Activated CD8-positive, alpha-beta memory T cell treated with anti-CD3 and anti-CD28 coated beads, Interleukin-2, amount 10 ng/mL, durations not matched to agents 7 days and 5 days (primary cell): ENCODE results near the gene PHF2. TPM values are rescaled to one million over a fixed set of nuclear protein-coding genes. Genes with fewer than 3 reads are reported as not detected.

Experiments used
- ATAC-seq: fragments of 150-1000 bp; cut with Tn5 transposase; one replicate; pipeline ENCODE4 v1.10.0; 2021; ENCODE audit warnings: moderate library complexity
- CTCF ChIA-PET: fragments of 350-600 bp; sonication (Branson Sonifier 250); formaldehyde crosslinking; loops from one replicate; lab custom pipeline; 2021; ENCODE audit warnings: antibody characterized with exemption; lab: Charles Lee
- DNase-seq: peaks from one replicate; pipeline ENCODE4 v3.0.0-alpha.2; 2020
- H3K27ac Mint-ChIP-seq: one replicate; pipeline ENCODE4 v1.8.0; 2021; ENCODE audit warnings: mild to moderate bottlenecking, mixed read lengths
- H3K27me3 Mint-ChIP-seq: one replicate; pipeline ENCODE4 v1.8.0; 2021; ENCODE audit warnings: mixed read lengths
- H3K36me3 Mint-ChIP-seq: one replicate; pipeline ENCODE4 v1.8.0; 2021; ENCODE audit warnings: mild to moderate bottlenecking, mixed read lengths
- H3K4me1 Mint-ChIP-seq: one replicate; pipeline ENCODE4 v1.8.0; 2021; ENCODE audit warnings: mixed read lengths
- H3K4me3 Mint-ChIP-seq: one replicate; pipeline ENCODE4 v1.8.0; 2021; ENCODE audit warnings: mild to moderate bottlenecking, moderate library complexity, mixed read lengths
- H3K9me3 Mint-ChIP-seq: one replicate; pipeline ENCODE4 v1.8.0; 2022; ENCODE audit warnings: low read depth, mixed read lengths
- total RNA-seq, 2 experiments: library from RNA; stranded (reverse); gene quantifications; one replicate each; pipeline ENCODE4 v1.2.3, GENCODE V29; 2021

PHF2 gene
- total RNA-seq, 2 experiments from 2014 or later: 25.1 to 26.3 TPM

DNA sequence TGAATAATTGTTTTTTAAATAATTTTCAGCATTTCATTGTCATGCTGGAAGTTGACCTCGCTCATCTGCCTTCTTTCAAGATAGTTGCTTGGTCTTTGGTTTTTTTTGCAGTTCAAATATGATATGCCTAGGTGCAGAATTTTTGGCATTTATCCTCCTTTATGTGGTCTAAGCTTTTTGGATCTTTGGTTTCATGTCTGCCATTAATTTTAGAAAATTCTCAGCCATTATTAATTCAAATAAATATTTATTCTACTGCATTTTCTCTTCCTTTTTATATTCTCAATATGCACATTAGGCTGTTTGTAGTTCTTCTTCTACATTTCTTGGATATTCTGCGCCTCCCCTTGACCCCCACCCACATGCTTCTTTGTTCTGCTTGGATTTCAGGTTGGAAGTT is 63.6 kb downstream of the PHF2 start:
- ATAC-seq (no peak), DNase-seq (no peak)
- H3K36me3 Mint-ChIP-seq: peaks cover 43% of the 10 kb centered on the region
- no peak overlapping the region for H3K27ac Mint-ChIP-seq
- H3K27me3 Mint-ChIP-seq: no peaks in the 10 kb centered on the region
- H3K9me3 Mint-ChIP-seq: no peaks in the 10 kb centered on the region
- CTCF ChIA-PET: no interaction called here
- H3K4me1 Mint-ChIP-seq: no peaks in the 10 kb centered on the region
- H3K4me3 Mint-ChIP-seq: no peak overlapping the region

DNA sequence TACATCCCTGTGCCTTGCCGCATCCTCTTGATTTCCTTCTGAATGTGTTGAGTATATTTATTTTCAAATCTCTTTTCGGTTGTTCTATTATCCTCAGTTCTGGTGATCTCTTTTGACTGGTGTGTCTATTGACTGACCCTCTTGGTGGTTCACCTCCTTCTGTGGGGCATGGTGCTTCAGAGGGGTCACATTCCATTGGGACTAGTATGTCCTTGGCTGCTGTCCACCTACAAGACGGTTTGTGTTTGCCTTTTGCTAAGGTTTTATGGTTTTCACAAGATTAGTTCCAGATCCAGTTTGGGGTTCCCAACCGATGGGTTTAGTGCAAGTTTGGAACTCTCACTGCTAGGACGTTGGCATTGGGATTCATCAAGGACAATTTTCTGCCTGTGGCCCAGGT is 66.6 kb downstream of the PHF2 start:
- no peaks in the 10 kb centered on the region for H3K4me1 Mint-ChIP-seq
- no peak overlapping the region for H3K4me3 Mint-ChIP-seq
- no peaks in the 10 kb centered on the region for H3K27me3 Mint-ChIP-seq
- ATAC-seq (no peak), DNase-seq (no peak)
- CTCF ChIA-PET: no interaction called here
- H3K36me3 Mint-ChIP-seq: peaks cover 23% of the 10 kb centered on the region
- no peak overlapping the region for H3K27ac Mint-ChIP-seq
- no peaks in the 10 kb centered on the region for H3K9me3 Mint-ChIP-seq

DNA sequence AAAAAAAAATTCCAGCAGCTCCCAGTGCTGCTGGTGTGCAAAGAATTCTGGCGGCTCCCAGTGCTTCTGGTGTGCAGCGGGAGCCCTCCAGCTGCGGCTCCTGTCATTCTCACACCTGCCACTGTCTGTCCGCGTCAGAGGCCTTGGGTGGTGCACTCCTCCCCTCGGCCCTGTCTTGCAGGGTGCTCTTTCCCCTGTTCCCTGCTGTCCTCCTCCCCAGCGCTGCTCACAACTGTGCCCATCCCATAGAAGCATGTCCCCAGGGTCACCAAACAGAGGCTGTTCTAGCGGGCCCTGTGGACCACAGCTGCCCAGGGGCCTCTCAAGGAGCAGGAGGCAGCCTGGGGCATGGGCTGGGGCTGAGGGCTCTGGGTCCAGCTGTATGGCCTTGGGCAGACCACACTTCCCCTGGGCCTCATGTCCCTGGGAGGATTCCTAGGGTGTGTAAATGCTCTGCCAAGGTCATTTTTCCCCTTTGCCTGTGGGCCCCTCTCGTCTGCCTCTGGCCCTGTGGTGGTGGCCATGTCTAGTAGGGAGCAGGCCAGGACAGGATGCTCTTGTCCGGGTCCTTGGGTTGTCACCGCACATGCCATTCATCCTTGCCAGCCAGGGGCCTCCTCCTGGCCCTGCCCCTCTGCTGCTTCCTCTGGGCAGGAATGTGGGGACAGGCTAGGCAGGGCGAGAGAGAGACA is 68.2 kb downstream of the PHF2 start:
- Mint-ChIP-seq H3K27ac (no peak overlapping the region), H3K4me3 (no peak overlapping the region), H3K9me3 (no peaks in the 10 kb centered on the region), H3K27me3 (no peaks in the 10 kb centered on the region), H3K36me3 (peaks cover 11% of the 10 kb centered on the region), H3K4me1 (no peaks in the 10 kb centered on the region)
- CTCF ChIA-PET: no interaction called here
- DNase-seq (peak; percentile 15), ATAC-seq (no peak)

DNA sequence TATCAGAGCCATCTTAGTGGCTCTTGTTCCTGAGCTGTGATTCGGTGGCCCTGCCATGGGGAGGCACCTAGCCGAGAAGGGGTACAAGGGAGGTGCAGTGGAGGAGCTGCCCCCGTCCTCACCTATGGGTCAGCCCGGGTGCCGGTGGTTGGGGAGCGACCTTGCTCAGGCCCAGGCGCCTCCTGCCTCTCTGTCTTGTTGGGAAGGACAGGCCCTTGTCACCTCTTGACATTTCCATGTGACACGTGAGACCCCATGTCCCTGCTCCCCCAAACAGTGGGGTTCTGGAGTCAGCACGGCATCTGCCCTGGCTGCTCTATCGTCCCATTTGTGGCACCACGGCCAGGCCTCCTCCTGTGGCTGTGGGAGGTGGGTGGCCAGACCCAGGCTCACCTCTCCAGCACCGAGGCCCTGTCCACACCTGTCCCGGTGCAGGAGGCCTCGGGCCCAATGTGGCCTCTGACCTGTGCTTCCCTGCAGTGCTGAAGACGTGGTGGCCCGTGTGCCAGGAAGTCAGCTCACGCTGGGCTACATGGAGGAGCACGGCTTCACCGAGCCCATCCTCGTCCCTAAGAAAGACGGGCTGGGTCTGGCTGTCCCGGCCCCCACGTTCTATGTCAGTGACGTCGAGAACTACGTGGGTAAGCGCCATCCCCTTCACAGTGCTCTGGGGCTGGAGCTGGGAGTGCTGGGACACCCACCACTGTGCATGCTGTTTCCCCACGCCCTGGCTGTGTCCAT is 68.9 kb downstream of the PHF2 start:
- CTCF ChIA-PET: no interaction called here
- DNase-seq (peak; percentile 30), ATAC-seq (no peak)
- no peaks in the 10 kb centered on the region for H3K4me1 Mint-ChIP-seq
- H3K27ac Mint-ChIP-seq: no peak overlapping the region
- H3K36me3 Mint-ChIP-seq: peaks cover 7% of the 10 kb centered on the region
- H3K4me3 Mint-ChIP-seq: no peak overlapping the region
- H3K27me3 Mint-ChIP-seq: no peaks in the 10 kb centered on the region
- no peaks in the 10 kb centered on the region for H3K9me3 Mint-ChIP-seq

DNA sequence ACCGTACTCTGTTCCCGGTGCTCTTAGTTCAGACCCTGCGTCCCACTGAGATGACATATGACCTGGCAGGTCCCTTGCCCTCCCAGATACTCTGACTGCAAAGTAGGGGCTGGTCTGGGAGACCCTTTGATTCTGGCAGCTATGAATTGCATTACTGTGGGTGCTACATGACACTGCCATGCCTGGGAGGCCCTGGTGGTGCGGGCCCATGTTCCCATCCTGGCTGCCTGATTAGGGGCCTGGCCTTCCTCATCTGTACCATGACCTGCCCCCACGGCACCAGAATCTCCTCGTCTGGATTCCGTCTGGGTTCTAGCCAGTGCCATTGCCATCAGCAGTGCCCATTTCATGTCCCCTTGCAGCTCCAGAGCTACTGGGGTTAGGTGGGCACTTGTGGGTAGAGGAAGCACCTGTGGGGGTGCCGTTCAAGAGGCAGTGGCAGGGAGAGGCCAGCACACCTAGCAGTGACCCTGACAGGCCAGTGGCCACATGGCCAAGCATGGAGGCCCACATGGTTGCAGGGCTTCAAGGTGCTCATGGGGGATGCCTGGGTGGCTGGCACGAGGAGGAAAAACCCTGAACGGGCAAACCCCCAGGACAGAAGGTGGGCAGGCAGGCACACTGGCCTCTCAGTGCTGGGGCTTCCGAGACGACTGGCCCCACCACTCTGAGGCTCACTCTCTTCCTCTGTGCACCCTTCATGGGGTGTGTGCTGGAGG is 69.7 kb downstream of the PHF2 start:
- Mint-ChIP-seq H3K9me3 (no peaks in the 10 kb centered on the region), H3K27me3 (no peaks in the 10 kb centered on the region), H3K36me3 (peaks cover 2% of the 10 kb centered on the region), H3K4me3 (no peak overlapping the region), H3K27ac (no peak overlapping the region), H3K4me1 (no peaks in the 10 kb centered on the region)
- DNase-seq (peak; percentile 38), ATAC-seq (no peak)
- CTCF ChIA-PET: no interaction called here

DNA sequence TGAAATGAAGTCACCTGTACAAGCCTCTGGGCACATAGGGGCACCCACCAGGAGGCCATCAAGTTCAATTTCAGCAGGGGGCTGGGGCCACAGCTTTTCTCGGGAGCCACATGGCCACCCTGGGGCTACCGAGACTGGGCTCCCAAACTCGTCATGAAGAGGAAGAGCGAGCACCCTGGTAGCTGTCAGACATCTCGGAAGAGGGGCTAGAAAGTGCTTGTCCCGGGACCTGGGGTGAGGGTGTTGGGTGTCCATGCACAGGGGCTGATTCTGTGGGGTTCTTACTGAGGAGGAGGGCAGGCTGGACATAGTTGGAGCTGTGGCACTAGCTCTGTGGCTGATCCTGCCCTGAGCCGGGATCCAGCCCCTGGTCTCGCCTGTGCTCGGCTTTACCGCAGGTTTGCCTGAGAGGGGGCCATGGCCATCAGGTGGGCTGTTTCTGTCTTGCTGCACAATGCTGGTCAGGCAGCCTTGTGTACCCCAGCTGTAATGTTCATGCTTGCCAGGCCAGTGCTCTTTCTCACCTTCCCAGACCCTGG is 70.3 kb downstream of the PHF2 start:
- Mint-ChIP-seq H3K9me3 (no peaks in the 10 kb centered on the region), H3K27ac (no peak overlapping the region), H3K36me3 (peaks cover 2% of the 10 kb centered on the region), H3K27me3 (no peaks in the 10 kb centered on the region), H3K4me3 (no peak overlapping the region), H3K4me1 (no peaks in the 10 kb centered on the region)
- DNase-seq (no peak), ATAC-seq (no peak)
- CTCF ChIA-PET: no interaction called here

DNA sequence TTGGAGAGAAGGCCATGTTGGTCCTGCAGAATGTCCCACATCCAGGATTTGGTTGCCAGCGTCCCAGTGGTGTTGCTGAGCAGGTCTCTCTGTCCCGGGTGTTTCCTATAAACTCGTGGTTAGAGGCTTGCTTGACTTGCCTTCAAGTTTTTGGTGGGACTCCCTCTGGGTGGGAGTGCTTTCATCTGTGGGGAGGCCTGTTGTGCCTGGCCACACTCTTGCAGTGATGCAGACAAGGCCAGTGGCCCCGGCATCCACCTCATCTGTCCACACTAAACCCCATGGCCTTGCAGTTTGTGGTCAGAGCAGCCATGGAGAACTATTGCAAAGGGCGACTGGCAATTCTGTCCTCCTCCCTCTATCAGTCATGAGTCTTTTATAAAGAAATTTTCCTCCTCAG is 71.8 kb downstream of the PHF2 start:
- H3K4me1 Mint-ChIP-seq: no peaks in the 10 kb centered on the region
- no peak for DNase-seq
- CTCF ChIA-PET: no interaction called here
- ATAC-seq: no peak
- no peaks in the 10 kb centered on the region for H3K9me3 Mint-ChIP-seq
- H3K36me3 Mint-ChIP-seq: no peaks in the 10 kb centered on the region
- H3K27me3 Mint-ChIP-seq: no peaks in the 10 kb centered on the region
- no peak overlapping the region for H3K4me3 Mint-ChIP-seq
- H3K27ac Mint-ChIP-seq: no peak overlapping the region

DNA sequence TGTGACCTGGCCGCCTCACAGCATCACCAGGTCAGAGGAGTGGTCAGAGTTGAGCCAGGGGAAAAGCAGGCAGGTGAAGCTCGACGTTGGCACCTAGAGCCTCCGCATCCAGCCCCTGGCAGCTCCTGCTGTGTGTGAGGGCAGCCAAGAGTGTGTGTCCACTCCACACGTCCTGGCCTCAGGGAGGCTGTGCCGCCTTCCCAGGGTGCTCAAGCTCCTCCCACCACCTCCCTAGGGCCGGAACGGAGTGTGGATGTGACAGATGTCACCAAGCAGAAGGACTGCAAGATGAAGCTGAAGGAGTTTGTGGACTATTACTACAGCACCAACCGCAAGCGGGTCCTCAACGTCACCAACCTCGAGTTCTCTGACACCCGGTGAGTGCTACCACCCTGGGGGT is 72.5 kb downstream of the PHF2 start:
- Mint-ChIP-seq H3K27me3 (no peaks in the 10 kb centered on the region), H3K9me3 (no peaks in the 10 kb centered on the region), H3K4me3 (no peak overlapping the region), H3K36me3 (no peaks in the 10 kb centered on the region), H3K27ac (no peak overlapping the region), H3K4me1 (no peaks in the 10 kb centered on the region)
- CTCF ChIA-PET: no interaction called here
- ATAC-seq (no peak), DNase-seq (peak; percentile 35)

DNA sequence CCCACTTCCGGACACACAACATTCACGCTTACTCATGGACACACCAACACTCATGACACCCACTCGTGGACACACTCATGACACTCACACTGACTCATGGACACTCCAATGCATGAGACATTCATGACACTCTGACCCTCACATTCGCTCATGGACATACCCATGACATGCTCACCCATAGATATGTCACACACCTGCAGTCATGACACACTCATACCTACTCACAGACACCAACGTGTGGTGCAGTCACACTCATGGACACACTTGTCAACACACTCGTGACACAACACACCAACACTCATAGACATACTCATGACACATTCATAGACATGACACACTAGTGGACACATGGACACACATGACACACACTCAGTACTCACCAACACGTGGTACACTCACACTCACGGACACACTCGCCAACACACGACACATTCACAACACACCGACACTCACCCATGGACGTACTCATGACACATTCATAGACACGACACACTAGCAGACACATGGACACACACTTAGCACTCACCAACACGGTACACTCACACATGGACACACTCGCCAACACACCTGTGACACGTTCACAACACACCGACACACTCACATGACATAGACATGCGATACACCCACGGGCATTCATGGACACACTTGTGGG is 73.4 kb downstream of the PHF2 start:
- Mint-ChIP-seq H3K4me1 (no peaks in the 10 kb centered on the region), H3K9me3 (no peaks in the 10 kb centered on the region), H3K4me3 (no peak overlapping the region), H3K36me3 (no peaks in the 10 kb centered on the region), H3K27me3 (no peaks in the 10 kb centered on the region), H3K27ac (no peak overlapping the region)
- DNase-seq: peak; percentile 35
- ATAC-seq: no peak
- CTCF ChIA-PET: no interaction called here

DNA sequence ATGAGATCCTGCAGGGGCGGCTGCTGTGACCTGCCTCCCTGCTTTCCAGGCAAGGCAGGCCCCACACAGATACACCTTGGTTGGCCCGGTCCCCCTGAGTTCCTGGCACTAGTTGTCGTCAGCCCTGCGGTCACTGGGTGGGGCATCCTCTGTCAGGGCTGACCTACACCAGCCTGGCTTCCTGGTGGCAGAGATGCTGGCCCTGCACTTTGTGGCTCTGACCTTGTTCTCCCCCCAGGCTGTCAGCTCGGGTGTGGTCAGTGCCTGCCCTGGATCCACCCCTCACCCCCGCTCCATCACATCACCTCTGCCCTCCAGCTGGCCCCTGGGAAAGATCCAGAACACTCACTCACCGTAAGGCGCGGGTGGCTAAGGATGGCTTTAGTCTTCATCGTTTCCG is 74.1 kb downstream of the PHF2 start:
- H3K27ac Mint-ChIP-seq: no peak overlapping the region
- no peaks in the 10 kb centered on the region for H3K36me3 Mint-ChIP-seq
- CTCF ChIA-PET: no interaction called here
- no peak overlapping the region for H3K4me3 Mint-ChIP-seq
- DNase-seq (peak; percentile 23), ATAC-seq (no peak)
- no peaks in the 10 kb centered on the region for H3K4me1 Mint-ChIP-seq
- H3K27me3 Mint-ChIP-seq: no peaks in the 10 kb centered on the region
- H3K9me3 Mint-ChIP-seq: no peaks in the 10 kb centered on the region

DNA sequence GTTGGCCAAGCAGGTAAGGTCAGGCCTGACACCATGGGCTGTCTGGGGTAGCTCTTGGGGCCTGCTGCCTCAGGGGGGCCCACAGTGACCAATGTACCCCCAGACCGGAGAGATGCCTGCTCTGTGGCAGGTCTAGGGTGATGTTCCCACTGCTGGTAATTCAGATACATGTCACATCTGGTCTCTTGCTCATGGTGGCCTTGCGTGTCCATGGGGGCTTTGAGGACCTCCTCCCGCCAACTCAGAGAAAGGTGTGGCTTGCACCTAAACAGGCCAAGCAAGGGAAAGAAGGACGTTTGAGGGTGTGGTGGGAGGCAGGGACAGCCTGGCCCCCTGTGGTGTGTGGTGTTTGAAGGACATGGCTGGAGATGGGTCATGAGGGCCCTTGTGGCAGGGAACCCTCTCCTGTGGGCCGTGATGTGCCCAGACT is 75.2 kb downstream of the PHF2 start:
- Mint-ChIP-seq H3K36me3 (no peaks in the 10 kb centered on the region), H3K9me3 (no peaks in the 10 kb centered on the region), H3K27me3 (no peaks in the 10 kb centered on the region), H3K4me3 (no peak overlapping the region), H3K4me1 (no peaks in the 10 kb centered on the region), H3K27ac (no peak overlapping the region)
- no peak for DNase-seq
- no peak for ATAC-seq
- CTCF ChIA-PET: no interaction called here

DNA sequence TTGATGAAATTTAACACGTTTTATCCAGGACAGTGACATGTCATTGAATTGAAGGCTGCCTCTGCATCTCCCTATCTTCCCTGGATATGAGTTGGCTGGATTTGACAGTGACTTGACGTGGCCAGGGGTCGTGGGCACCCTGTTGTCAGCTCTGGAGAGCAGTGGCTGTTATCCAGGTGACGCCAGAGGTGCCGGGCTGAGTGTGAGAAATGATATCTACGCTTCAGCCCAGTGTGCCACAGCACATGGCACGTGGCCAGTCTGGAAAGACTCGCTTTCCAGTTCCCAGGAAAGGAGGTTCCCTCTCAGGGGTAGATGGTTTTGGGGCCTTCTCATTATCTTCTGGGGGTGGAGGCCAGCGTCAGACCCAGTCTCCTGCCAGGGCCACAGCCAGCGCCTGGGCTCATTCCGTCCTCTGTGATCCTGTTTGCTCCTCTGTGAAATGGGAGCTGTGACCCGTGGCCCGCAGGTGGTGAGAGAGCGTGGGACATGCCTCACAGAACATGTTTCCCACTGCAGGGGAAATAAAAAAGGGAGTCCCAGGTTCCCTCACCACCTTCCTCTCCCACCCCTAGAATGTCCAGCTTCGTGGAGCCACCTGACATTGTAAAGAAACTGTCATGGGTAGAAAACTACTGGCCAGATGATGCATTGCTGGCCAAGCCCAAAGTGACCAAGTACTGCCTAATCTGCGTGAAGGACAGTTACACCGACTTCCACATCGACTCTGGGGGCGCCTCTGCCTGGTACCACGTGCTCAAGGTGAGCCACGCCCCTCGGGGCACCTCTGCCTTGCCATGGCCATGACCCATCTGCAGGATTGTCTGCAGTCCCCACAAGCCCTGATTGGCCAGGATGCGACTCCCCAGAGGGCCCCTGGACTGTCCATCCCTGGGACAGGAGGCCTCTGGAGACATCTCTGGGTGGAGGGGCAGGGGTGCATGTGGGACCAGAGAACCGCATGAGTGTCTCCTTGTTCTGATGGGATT is 76.5 kb downstream of the PHF2 start:
- no peak overlapping the region for H3K4me3 Mint-ChIP-seq
- peaks cover 1% of the 10 kb centered on the region for H3K36me3 Mint-ChIP-seq
- no peaks in the 10 kb centered on the region for H3K27me3 Mint-ChIP-seq
- CTCF ChIA-PET: no interaction called here
- no peaks in the 10 kb centered on the region for H3K9me3 Mint-ChIP-seq
- ATAC-seq (no peak), DNase-seq (no peak)
- H3K4me1 Mint-ChIP-seq: no peaks in the 10 kb centered on the region
- no peak overlapping the region for H3K27ac Mint-ChIP-seq
